CD4-positive, alpha-beta T cell treated with Interleukin-6 at 100 ng/mL for 8 hours (primary cell): ENCODE measurements around the gene PTPRG.

ENCODE experiments used
- DNase-seq: peaks from one replicate; pipeline ENCODE4 v3.0.0-alpha.2; 2020; ENCODE audit warnings: mixed read lengths, low spot score

The PTPRG gene

GRCh38 chr3:61562721-61563312 lies 1.4 kb downstream of the PTPRG start:
- DNase-seq, result no peak

GRCh38 chr3:61563313-61564271 lies 2.2 kb downstream of the PTPRG start:
- DNase-seq, result no peak

- no peak for DNase-seq
Measured at GRCh38 chr3:61564395-61565059, 3.2 kb downstream of the PTPRG start.

GRCh38 chr3:61565569-61565968 lies 4.2 kb downstream of the PTPRG start:
- DNase-seq, result no peak

GRCh38 chr3:61568127-61568526 lies 6.8 kb downstream of the PTPRG start:
- no peak for DNase-seq

- no peak for DNase-seq
Measured at GRCh38 chr3:61569856-61570580, 8.6 kb downstream of the PTPRG start.

- no peak for DNase-seq
Measured at GRCh38 chr3:61570813-61571212, 9.4 kb downstream of the PTPRG start.

- no peak for DNase-seq
Measured at GRCh38 chr3:61571516-61572336, 10.4 kb downstream of the PTPRG start.

GRCh38 chr3:61572879-61573278 lies 11.5 kb downstream of the PTPRG start:
- no peak for DNase-seq

- no peak for DNase-seq
Measured at GRCh38 chr3:61573441-61573840, 12.1 kb downstream of the PTPRG start.

GRCh38 chr3:61574854-61575253 lies 13.5 kb downstream of the PTPRG start:
- DNase-seq, result no peak

- DNase-seq, result no peak
Measured at GRCh38 chr3:61575893-61576292, 14.5 kb downstream of the PTPRG start.

- DNase-seq, result no peak
Measured at GRCh38 chr3:61577760-61578159, 16.4 kb downstream of the PTPRG start.

GRCh38 chr3:61578667-61579367 lies 17.4 kb downstream of the PTPRG start:
- DNase-seq, result no peak

- DNase-seq, result no peak
Measured at GRCh38 chr3:61579685-61580084, 18.3 kb downstream of the PTPRG start.

GRCh38 chr3:61580982-61581643 lies 19.7 kb downstream of the PTPRG start:
- no peak for DNase-seq

- no peak for DNase-seq
Measured at GRCh38 chr3:61582287-61582686, 20.9 kb downstream of the PTPRG start.

GRCh38 chr3:61582846-61583245 lies 21.5 kb downstream of the PTPRG start:
- DNase-seq, result no peak

- DNase-seq, result no peak
Measured at GRCh38 chr3:61583890-61584875, 22.8 kb downstream of the PTPRG start.
